ENCODE measurements around the gene NFKBIB. TPM values are rescaled to one million over a fixed set of nuclear protein-coding genes. Genes with fewer than 3 reads are reported as not detected.
A peak's percentile ranks its signal among the peaks of the same experiment; 100 is the strongest.
"Not testable (repeated sequence)": the region's sequence is repeated elsewhere in the genome, so short reads cannot be mapped to it uniquely, and the experiment has no call there.

Gene NFKBIB
- total and polyA plus RNA-seq, 2 donors (not counting 3 experiments of a cell fraction or from before 2014, with no cell fraction given): 25.0 to 30.8 TPM

DNA sequence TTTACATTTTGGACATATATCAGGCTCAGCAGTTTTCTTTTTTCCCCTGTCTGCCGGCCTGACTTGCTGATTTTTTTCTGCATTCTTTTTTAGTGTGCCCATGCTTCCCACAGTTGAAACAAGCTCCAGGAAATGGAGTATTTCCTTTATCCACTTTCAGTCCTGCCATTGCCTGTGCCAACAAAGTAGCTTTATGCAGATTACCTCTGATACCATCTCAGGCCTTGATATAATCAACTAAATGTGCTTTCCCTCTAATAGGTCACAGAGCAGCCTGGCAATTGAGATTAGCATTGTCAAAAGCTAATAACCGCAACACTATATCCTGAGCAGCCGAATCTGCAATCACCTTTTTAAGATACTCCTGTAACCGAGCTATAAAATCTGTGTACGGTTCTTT lies 40.2 kb downstream of the NFKBIB start:
- peak overlapping the region; percentile 55 for H3K4me2 ChIP-seq (ENCODE audit: insufficient read depth, low read length)
- CTCF ChIA-PET: interaction anchor here (0.8 to 3.2 kb wide), 6 partner anchors 10 to 170 kb away, joined by 3 to 15 read pairs (median 3); partner anchors contain the start of genes MRPS12 and SARS2
- H3K36me3 ChIP-seq (ENCODE audit: control insufficient read depth in 2 of 2, extremely low read depth in 1 of 2, insufficient read depth in 2 of 2, low read length in 2 of 2): no peaks in the 10 kb centered on the region
- no peaks in the 10 kb centered on the region for H3K9me3 ChIP-seq (replicated peaks; ENCODE audit: control insufficient read depth, insufficient read depth, low read length)
- no peaks in the 10 kb centered on the region for H3K79me2 ChIP-seq (ENCODE audit: control insufficient read depth, insufficient read depth, low read length)
- dilution Hi-C loops (cut with MboI; ENCODE audit: extremely low pct_ligation_motif_present, low sequenced_read_pairs) (no loop called here), intact Hi-C loops (cut with micrococcal nuclease) (no loop called here)
- peaks cover 10% of the 10 kb centered on the region for H3K4me1 ChIP-seq (ENCODE audit: control insufficient read depth, extremely low read depth, insufficient read depth, low read length)
- no TSS peak for BruUV-seq (replicated peaks)
- peak overlapping the region; percentile 51 for H2AFZ ChIP-seq (ENCODE audit: low read depth, low read length)
- FAIRE-seq: peak; percentile 86
- H4K20me1 ChIP-seq (replicated peaks; ENCODE audit: control insufficient read depth, extremely low read depth, insufficient read depth, low read length): no peaks in the 10 kb centered on the region
- H3K27ac ChIP-seq (ENCODE audit: insufficient read depth, low read depth, low read length): no peak overlapping the region
- POLR2A ChIA-PET: interaction anchor here (0.6 kb wide), 1 partner anchor 49 kb away, joined by 6 read pairs; no protein-coding TSS in a partner anchor
- no peak overlapping the region for H3K9ac ChIP-seq (replicated peaks; ENCODE audit: extremely low read depth, insufficient read depth, low read length)
- H3K9me1 ChIP-seq (replicated peaks; ENCODE audit: control insufficient read depth, extremely low read depth, insufficient read depth, low read length): no peaks in the 10 kb centered on the region
- TF ChIP-seq GATA2 (IDR thresholded peaks at IDR 0.05; ENCODE audit: insufficient read depth, insufficient read length, low read depth, low read length) (peak; percentile 72), POLR2AphosphoS5 (IDR thresholded peaks at IDR 0.05; ENCODE audit: insufficient read depth, low read depth, low read length) (no peak)
- DNase-seq (ENCODE audit: low read depth, low spot score): peak; percentile 38
- no peak overlapping the region for H3K4me3 ChIP-seq (replicated peaks in 1 of 3; ENCODE audit: insufficient read depth in 1 of 3, low read depth in 1 of 3, low read length in 3 of 3)
- no peaks in the 10 kb centered on the region for H3K27me3 ChIP-seq (ENCODE audit: control insufficient read depth in 2 of 2, insufficient read depth in 2 of 2, low read length in 2 of 2)

DNA sequence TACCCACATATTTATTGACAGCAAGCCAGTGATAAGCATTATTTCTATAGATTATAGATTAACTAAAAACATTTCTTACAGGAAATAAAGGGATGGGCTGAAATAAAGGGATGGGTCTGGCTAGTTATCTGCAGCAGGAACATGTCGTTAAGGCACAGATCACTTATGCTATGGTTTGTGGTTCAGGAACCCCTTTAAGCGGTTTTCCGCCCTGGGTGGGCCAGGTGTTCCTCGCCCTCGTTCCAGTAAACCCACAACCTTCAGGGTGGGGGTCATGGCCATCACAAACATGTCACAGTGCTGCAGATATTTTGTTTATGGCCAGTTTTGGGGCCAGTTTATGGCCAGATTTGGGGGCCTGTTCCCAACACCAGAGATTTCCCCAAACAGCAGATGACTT lies 41.7 kb downstream of the NFKBIB start:
- dilution Hi-C loops (cut with MboI; ENCODE audit: extremely low pct_ligation_motif_present, low sequenced_read_pairs); H3K9me3 ChIP-seq (replicated peaks; ENCODE audit: control insufficient read depth, insufficient read depth, low read length); H3K9me1 ChIP-seq (replicated peaks; ENCODE audit: control insufficient read depth, extremely low read depth, insufficient read depth, low read length); H3K4me1 ChIP-seq (ENCODE audit: control insufficient read depth, extremely low read depth, insufficient read depth, low read length); H3K4me2 ChIP-seq (ENCODE audit: insufficient read depth, low read length); H3K79me2 ChIP-seq (ENCODE audit: control insufficient read depth, insufficient read depth, low read length); H3K9ac ChIP-seq (replicated peaks; ENCODE audit: extremely low read depth, insufficient read depth, low read length); H3K27ac ChIP-seq (ENCODE audit: insufficient read depth, low read depth, low read length); FAIRE-seq; POLR2A ChIA-PET; H4K20me1 ChIP-seq (replicated peaks; ENCODE audit: control insufficient read depth, extremely low read depth, insufficient read depth, low read length); DNase-seq (ENCODE audit: low read depth, low spot score); H3K36me3 ChIP-seq (ENCODE audit: control insufficient read depth in 2 of 2, extremely low read depth in 1 of 2, insufficient read depth in 2 of 2, low read length in 2 of 2); H3K4me3 ChIP-seq (replicated peaks in 1 of 3; ENCODE audit: insufficient read depth in 1 of 3, low read depth in 1 of 3, low read length in 3 of 3); intact Hi-C loops (cut with micrococcal nuclease); H3K27me3 ChIP-seq (ENCODE audit: control insufficient read depth in 2 of 2, insufficient read depth in 2 of 2, low read length in 2 of 2); H2AFZ ChIP-seq (ENCODE audit: low read depth, low read length): not testable (repeated sequence)
- CTCF ChIA-PET: interaction anchor here (1.7 to 3.2 kb wide), 2 partner anchors 11 to 15 kb away, joined by 5 to 15 read pairs; partner anchors contain the start of genes MRPS12 and SARS2
- TSS peak; percentile 20 for BruUV-seq (replicated peaks)

Measured in endothelial cell of umbilical vein (primary cell).